ENCODE measurements around the gene ECSIT.

The ECSIT gene

DNA sequence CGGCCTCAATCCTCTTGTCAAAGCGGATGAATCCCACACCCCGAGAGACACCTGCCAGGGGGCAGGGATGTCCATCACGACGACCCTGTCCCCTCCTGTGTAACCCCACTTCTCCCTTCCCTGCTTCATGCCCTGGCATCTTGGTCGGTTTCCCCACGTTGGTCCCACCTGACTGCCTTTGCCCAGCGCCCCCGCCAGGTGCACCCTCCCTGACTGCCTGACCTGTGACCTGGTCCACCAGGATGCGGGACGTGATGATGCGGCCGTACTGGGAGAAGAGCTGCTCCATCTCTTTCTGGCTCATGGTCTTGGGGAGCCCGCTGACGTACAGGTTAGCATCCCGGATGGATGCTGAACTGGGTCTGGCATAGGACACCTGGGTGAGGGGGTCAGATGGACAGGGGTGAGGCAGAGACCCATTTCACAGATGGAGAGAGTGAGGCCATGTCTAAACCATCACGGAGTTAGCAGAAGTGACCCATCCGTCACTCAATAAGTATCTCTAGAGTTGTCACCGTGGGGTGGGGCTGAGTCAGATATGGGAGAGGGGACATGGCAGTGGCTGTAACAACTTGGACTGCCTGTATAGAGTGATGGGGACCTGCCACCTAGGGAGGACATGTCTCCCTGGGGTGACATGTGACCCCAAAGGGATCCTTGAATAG is 70.6 kb downstream of the ECSIT start:
- Histone ChIP-seq H3K27me3 (ENCODE audit: insufficient read depth, low read length) (no peaks in the 10 kb centered on the region), H3K9me3 (ENCODE audit: insufficient read depth, low read depth, low read length) (peaks cover 6% of the 10 kb centered on the region), H3K27ac (ENCODE audit: low read depth, low read length) (no peak overlapping the region), H4K12ac (ENCODE audit: low read depth, low read length) (no peak overlapping the region), H3K4ac (ENCODE audit: low read depth, low read length) (no peak overlapping the region), H3K36me3 (ENCODE audit: control insufficient read depth in 1 of 2, insufficient read depth in 2 of 2, low read length in 2 of 2) (no peaks in the 10 kb centered on the region), H3K9ac (ENCODE audit: low read length) (no peak overlapping the region), H3K79me1 (ENCODE audit: low read length) (no peaks in the 10 kb centered on the region), H2AK5ac (ENCODE audit: low read length) (no peak overlapping the region), H2BK5ac (ENCODE audit: low read depth, low read length, poor library complexity) (no peak overlapping the region), H3K4me1 (ENCODE audit: control insufficient read depth in 1 of 2, insufficient read depth in 2 of 2, low read length in 2 of 2) (no peaks in the 10 kb centered on the region), H3K4me3 (ENCODE audit: low read depth, low read length) (no peak overlapping the region), H3K14ac (ENCODE audit: low read length) (no peak overlapping the region), H2AFZ (ENCODE audit: insufficient read depth, low read length, poor library complexity) (no peak overlapping the region), H4K91ac (ENCODE audit: low read depth, low read length) (no peak overlapping the region), H4K8ac (ENCODE audit: low read depth, low read length) (no peak overlapping the region), H3K23ac (ENCODE audit: low read length) (no peak overlapping the region), H3K79me2 (ENCODE audit: control insufficient read depth, insufficient read depth, low read length, poor library complexity) (no peaks in the 10 kb centered on the region), H3K4me2 (ENCODE audit: low read length) (no peak overlapping the region), H3K18ac (ENCODE audit: low read length) (no peak overlapping the region), H2BK120ac (ENCODE audit: insufficient read depth, low read length, poor library complexity) (no peak overlapping the region), H2BK12ac (ENCODE audit: low read length) (no peak overlapping the region)
- no CpG with 5 or more reads among the region's 19 CpGs for WGBS (ENCODE audit: extremely low coverage, insufficient coverage, insufficient read length)
- no peak for DNase-seq

DNA sequence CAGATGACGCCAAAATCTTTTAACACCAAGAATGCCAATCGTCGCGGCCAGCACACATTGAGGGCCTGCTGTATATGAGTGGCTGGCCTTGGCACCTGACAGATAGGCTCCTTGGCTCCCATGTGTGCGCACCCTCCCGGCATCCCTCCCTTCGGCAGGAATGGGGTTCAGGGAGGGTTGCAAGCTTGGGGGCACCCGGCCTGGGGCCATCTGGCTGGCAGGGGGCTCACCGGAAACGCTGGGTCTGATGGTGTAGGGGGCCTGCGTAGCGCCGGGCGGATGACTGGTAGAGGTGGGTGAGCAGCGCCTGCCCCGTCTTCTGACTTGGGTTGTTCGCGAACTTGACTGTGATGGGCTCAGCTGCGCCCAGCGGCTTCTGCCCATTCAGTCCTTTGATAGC is 71.1 kb downstream of the ECSIT start:
- Histone ChIP-seq H3K27me3 (ENCODE audit: insufficient read depth, low read length) (no peaks in the 10 kb centered on the region), H4K12ac (ENCODE audit: low read depth, low read length) (no peak overlapping the region), H3K14ac (ENCODE audit: low read length) (no peak overlapping the region), H2AK5ac (ENCODE audit: low read length) (no peak overlapping the region), H4K91ac (ENCODE audit: low read depth, low read length) (no peak overlapping the region), H3K4me1 (ENCODE audit: control insufficient read depth in 1 of 2, insufficient read depth in 2 of 2, low read length in 2 of 2) (no peaks in the 10 kb centered on the region), H3K23ac (ENCODE audit: low read length) (no peak overlapping the region), H3K9me3 (ENCODE audit: insufficient read depth, low read depth, low read length) (peaks cover 3% of the 10 kb centered on the region), H3K79me1 (ENCODE audit: low read length) (no peaks in the 10 kb centered on the region), H2AFZ (ENCODE audit: insufficient read depth, low read length, poor library complexity) (no peak overlapping the region), H3K9ac (ENCODE audit: low read length) (no peak overlapping the region), H3K4me2 (ENCODE audit: low read length) (no peak overlapping the region), H2BK120ac (ENCODE audit: insufficient read depth, low read length, poor library complexity) (no peak overlapping the region), H2BK12ac (ENCODE audit: low read length) (no peak overlapping the region), H3K79me2 (ENCODE audit: control insufficient read depth, insufficient read depth, low read length, poor library complexity) (no peaks in the 10 kb centered on the region), H3K18ac (ENCODE audit: low read length) (no peak overlapping the region), H3K27ac (ENCODE audit: low read depth, low read length) (no peak overlapping the region), H3K4ac (ENCODE audit: low read depth, low read length) (no peak overlapping the region), H2BK5ac (ENCODE audit: low read depth, low read length, poor library complexity) (no peak overlapping the region), H3K4me3 (ENCODE audit: low read depth, low read length) (no peak overlapping the region), H3K36me3 (ENCODE audit: control insufficient read depth in 1 of 2, insufficient read depth in 2 of 2, low read length in 2 of 2) (no peaks in the 10 kb centered on the region), H4K8ac (ENCODE audit: low read depth, low read length) (no peak overlapping the region)
- DNase-seq, result no peak
- WGBS (ENCODE audit: extremely low coverage, insufficient coverage, insufficient read length), result no CpG with 5 or more reads among the region's 20 CpGs

DNA sequence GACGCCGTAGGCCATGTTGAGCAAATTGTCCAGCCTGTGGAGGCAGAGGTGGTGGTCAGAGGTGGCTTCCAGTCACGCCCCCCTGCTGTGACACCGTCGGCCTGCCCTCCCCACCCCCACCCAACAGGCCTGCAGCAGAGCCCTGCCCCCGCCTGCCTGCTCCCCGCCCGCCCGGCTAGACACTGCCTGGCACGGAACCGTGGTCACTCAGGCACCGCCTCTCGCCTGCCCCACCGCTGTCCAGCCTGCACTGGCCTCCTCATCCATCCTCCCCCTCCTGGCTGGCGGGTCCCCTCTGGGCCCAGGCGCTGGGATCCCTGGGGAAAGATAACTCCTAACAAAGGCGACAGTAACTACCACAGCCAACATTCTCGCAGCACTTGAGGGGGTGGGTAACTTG is 71.8 kb downstream of the ECSIT start:
- Histone ChIP-seq H2AK5ac (ENCODE audit: low read length) (no peak overlapping the region), H3K18ac (ENCODE audit: low read length) (no peak overlapping the region), H3K23ac (ENCODE audit: low read length) (no peak overlapping the region), H4K8ac (ENCODE audit: low read depth, low read length) (no peak overlapping the region), H3K36me3 (ENCODE audit: control insufficient read depth in 1 of 2, insufficient read depth in 2 of 2, low read length in 2 of 2) (no peaks in the 10 kb centered on the region), H3K27ac (ENCODE audit: low read depth, low read length) (no peak overlapping the region), H3K27me3 (ENCODE audit: insufficient read depth, low read length) (no peaks in the 10 kb centered on the region), H3K9ac (ENCODE audit: low read length) (no peak overlapping the region), H4K12ac (ENCODE audit: low read depth, low read length) (no peak overlapping the region), H3K9me3 (ENCODE audit: insufficient read depth, low read depth, low read length) (peaks cover 3% of the 10 kb centered on the region), H3K14ac (ENCODE audit: low read length) (no peak overlapping the region), H3K79me2 (ENCODE audit: control insufficient read depth, insufficient read depth, low read length, poor library complexity) (no peaks in the 10 kb centered on the region), H3K4me1 (ENCODE audit: control insufficient read depth in 1 of 2, insufficient read depth in 2 of 2, low read length in 2 of 2) (no peaks in the 10 kb centered on the region), H4K91ac (ENCODE audit: low read depth, low read length) (no peak overlapping the region), H3K79me1 (ENCODE audit: low read length) (no peaks in the 10 kb centered on the region), H2BK5ac (ENCODE audit: low read depth, low read length, poor library complexity) (no peak overlapping the region), H3K4ac (ENCODE audit: low read depth, low read length) (no peak overlapping the region), H2BK12ac (ENCODE audit: low read length) (no peak overlapping the region), H3K4me3 (ENCODE audit: low read depth, low read length) (no peak overlapping the region), H2BK120ac (ENCODE audit: insufficient read depth, low read length, poor library complexity) (no peak overlapping the region), H3K4me2 (ENCODE audit: low read length) (no peak overlapping the region), H2AFZ (ENCODE audit: insufficient read depth, low read length, poor library complexity) (no peak overlapping the region)
- no CpG with 5 or more reads among the region's 18 CpGs for WGBS (ENCODE audit: extremely low coverage, insufficient coverage, insufficient read length)
- no peak for DNase-seq

- Histone ChIP-seq H3K23ac (ENCODE audit: low read length) (no peak overlapping the region), H4K12ac (ENCODE audit: low read depth, low read length) (no peak overlapping the region), H3K4ac (ENCODE audit: low read depth, low read length) (no peak overlapping the region), H2AFZ (ENCODE audit: insufficient read depth, low read length, poor library complexity) (no peak overlapping the region), H2BK12ac (ENCODE audit: low read length) (no peak overlapping the region), H3K14ac (ENCODE audit: low read length) (no peak overlapping the region), H3K9me3 (ENCODE audit: insufficient read depth, low read depth, low read length) (peaks cover 3% of the 10 kb centered on the region), H3K18ac (ENCODE audit: low read length) (no peak overlapping the region), H2AK5ac (ENCODE audit: low read length) (no peak overlapping the region), H3K4me2 (ENCODE audit: low read length) (no peak overlapping the region), H4K91ac (ENCODE audit: low read depth, low read length) (no peak overlapping the region), H3K79me1 (ENCODE audit: low read length) (no peaks in the 10 kb centered on the region), H3K79me2 (ENCODE audit: control insufficient read depth, insufficient read depth, low read length, poor library complexity) (no peaks in the 10 kb centered on the region), H3K27ac (ENCODE audit: low read depth, low read length) (no peak overlapping the region), H3K4me3 (ENCODE audit: low read depth, low read length) (no peak overlapping the region), H3K36me3 (ENCODE audit: control insufficient read depth in 1 of 2, insufficient read depth in 2 of 2, low read length in 2 of 2) (no peaks in the 10 kb centered on the region), H3K9ac (ENCODE audit: low read length) (no peak overlapping the region), H2BK120ac (ENCODE audit: insufficient read depth, low read length, poor library complexity) (no peak overlapping the region), H3K27me3 (ENCODE audit: insufficient read depth, low read length) (no peaks in the 10 kb centered on the region), H2BK5ac (ENCODE audit: low read depth, low read length, poor library complexity) (no peak overlapping the region), H3K4me1 (ENCODE audit: control insufficient read depth in 1 of 2, insufficient read depth in 2 of 2, low read length in 2 of 2) (no peaks in the 10 kb centered on the region), H4K8ac (ENCODE audit: low read depth, low read length) (no peak overlapping the region)
- no peak for DNase-seq
- no CpG with 5 or more reads among the region's 7 CpGs for WGBS (ENCODE audit: extremely low coverage, insufficient coverage, insufficient read length)
These were observed 72.3 kb downstream of the ECSIT start for GRCh38 chr19:11456659-11457058.

Data from trophoblast cell (in vitro differentiated cells and primary cell).